ENCODE data around the gene GNB1.
A peak's percentile ranks its signal among the peaks of the same experiment; 100 is the strongest.
"Not testable (repeated sequence)": the region's sequence is repeated elsewhere in the genome, so short reads cannot be mapped to it uniquely, and the experiment has no call there.

GNB1 gene

DNA sequence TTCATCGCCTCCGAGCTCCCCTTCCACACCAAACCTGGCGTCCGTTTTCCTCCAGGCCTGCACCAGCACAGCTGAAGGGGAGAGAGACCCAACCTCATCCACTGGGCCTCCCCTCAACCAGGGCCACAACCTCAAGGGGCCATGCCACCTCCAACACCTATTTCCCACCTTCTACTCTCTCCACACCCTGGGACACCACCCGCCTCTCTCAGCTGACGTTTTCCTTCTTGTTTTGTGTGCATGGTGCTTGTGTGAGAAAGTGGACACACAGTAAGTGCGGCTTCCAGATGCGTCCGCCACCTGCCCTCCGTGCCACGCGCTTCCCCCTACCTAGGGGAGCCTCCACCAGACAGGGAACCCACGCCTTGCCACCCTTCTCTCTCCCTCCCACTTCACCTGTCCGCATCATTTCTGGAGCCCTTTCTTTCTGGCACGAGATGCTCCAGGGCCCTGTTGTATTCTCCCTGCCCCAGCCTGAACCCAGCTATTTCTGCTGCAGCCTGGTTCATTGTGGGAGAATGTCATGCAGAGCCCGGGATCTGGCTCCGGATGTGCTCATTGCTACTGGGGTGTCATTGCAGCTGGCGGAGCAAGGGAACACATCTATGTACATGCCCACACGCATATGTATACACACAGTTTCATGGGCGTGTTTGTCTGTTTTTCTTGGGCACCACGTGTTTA lies 1.3 kb upstream of the GNB1 start:
- no peaks in the 10 kb centered on the region for H3K27me3 ChIP-seq (ENCODE audit: control insufficient read depth, insufficient read depth, low read length)
- no peaks in the 10 kb centered on the region for H3K36me3 ChIP-seq (ENCODE audit: control insufficient read depth, low read depth, low read length)
- no peak overlapping the region for H3K27ac ChIP-seq (ENCODE audit: low read length)
- H3K9me3 ChIP-seq (ENCODE audit: control insufficient read depth, low read depth, low read length), result no peaks in the 10 kb centered on the region
- peaks cover 18% of the 10 kb centered on the region for H3K4me1 ChIP-seq (ENCODE audit: control insufficient read depth, low read depth, low read length)
- no peak overlapping the region for H3K9ac ChIP-seq (ENCODE audit: low read length)
- H3K4me3 ChIP-seq (ENCODE audit: low read length), result peak overlapping the region; percentile 51

DNA sequence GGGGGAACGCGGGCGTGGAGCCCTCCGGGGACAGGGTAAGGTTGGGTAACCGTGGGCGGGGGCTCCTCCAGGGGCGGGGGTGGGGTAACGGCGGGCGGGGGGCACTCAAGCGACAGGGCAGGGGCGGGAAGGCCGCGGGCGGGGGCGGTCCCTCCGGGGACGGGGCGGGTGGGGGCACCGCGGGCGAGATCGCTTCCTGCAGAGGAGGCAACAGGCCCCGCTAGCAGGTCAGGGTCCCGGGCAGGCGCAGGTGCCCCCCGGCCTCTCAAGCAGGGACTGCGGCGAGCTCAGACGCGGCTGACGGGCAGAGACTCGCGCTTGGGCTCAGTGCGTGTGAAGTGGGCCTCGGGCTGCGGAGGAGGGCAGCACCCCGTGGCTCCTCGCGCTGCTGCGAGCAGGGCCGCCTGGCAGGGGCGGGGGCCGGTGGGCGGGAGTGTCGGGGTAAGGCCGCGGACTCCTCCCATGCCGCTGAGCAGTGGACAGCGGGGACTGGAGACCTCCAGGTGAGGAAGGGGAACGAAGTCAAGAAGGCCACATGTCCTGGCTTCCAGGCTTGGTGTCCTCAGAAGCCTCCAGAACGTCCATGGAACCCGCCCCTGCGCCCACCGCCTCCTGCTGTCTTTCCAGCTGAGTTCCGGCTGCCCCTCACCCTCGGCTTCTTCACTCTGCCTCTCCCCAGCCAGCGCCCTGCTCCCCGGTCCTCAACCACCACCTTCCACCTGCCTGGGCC lies 627 bp upstream of the GNB1 start:
- Histone ChIP-seq H3K27me3 (ENCODE audit: control insufficient read depth, insufficient read depth, low read length) (no peaks in the 10 kb centered on the region), H3K4me1 (ENCODE audit: control insufficient read depth, low read depth, low read length) (peaks cover 18% of the 10 kb centered on the region), H3K36me3 (ENCODE audit: control insufficient read depth, low read depth, low read length) (no peaks in the 10 kb centered on the region), H3K9ac (ENCODE audit: low read length) (no peak overlapping the region), H3K27ac (ENCODE audit: low read length) (no peak overlapping the region), H3K4me3 (ENCODE audit: low read length) (peak overlapping the region; percentile 51), H3K9me3 (ENCODE audit: control insufficient read depth, low read depth, low read length) (no peaks in the 10 kb centered on the region)

DNA sequence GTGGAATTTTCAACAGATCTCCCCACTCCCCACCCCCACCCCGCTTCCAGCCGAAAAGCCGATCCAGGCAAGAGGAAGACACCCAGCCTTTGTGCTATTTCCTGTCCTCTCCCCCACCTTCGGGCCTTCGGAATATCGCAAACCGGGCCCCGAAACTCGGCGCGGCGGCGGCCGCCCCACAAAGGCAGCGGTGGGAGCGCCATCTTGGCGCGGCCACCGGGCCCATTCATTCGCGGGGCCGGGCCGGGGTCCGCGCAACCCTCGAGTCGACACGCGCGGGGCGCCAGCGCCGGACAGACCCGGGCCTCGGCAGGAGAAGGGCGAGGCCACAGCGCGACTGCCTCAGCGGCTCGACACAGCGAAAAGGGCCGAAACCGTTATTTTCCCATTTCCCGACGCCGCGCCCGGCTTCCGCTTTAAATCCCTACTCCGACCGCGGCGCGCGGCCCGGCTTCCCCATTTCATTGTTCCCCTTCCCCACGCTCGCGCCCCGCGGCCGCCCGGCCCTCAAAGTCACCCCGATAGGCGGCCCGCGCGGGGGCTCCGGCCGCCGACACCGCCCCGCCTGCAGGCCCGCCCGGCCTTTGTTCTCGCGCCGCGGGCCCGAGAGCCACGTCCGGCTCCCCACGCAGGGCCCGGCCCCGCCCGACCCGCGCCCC lies 911 bp downstream of the GNB1 start:
- Histone ChIP-seq H3K36me3 (ENCODE audit: control insufficient read depth, low read depth, low read length) (no peaks in the 10 kb centered on the region), H3K27ac (ENCODE audit: low read length) (peak overlapping the region; percentile 78), H3K4me1 (ENCODE audit: control insufficient read depth, low read depth, low read length) (peaks cover 14% of the 10 kb centered on the region), H3K4me3 (ENCODE audit: low read length) (peak overlapping the region; percentile 95), H3K27me3 (ENCODE audit: control insufficient read depth, insufficient read depth, low read length) (no peaks in the 10 kb centered on the region), H3K9me3 (ENCODE audit: control insufficient read depth, low read depth, low read length) (no peaks in the 10 kb centered on the region), H3K9ac (ENCODE audit: low read length) (peak overlapping the region; percentile 95)

DNA sequence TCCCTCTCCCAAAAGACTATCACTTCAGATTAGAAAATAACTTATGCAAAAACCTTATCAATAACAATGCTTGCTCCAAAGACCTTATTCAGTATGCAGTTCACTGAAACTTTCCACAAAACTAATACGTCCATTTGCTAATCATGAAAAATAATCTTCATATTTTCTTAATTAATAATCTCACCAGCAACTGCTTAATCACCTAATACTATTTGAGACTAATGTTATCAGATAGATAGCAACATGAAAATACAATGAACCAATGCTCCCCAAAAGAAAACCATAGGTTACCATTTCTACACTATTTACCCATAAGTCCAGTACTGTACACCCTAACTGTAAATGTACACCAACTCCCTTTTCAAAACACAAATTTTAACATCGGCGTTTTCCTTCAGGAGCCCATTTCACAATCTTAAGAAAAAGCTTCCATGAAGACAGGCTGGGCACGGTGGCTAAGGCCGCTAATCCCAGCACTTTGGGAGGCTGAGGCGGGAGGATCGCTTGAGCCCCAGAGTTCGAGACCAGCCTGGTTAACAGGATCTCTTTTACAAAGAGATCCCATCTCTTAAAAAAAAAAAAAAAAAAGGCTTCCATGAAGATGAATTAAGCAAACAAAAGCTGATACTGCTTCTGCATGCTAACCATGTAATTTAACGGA lies 1.7 kb downstream of the GNB1 start:
- no peaks in the 10 kb centered on the region for H3K36me3 ChIP-seq (ENCODE audit: control insufficient read depth, low read depth, low read length)
- no peaks in the 10 kb centered on the region for H3K27me3 ChIP-seq (ENCODE audit: control insufficient read depth, insufficient read depth, low read length)
- H3K4me3 ChIP-seq (ENCODE audit: low read length), result peak overlapping the region; percentile 95
- H3K27ac ChIP-seq (ENCODE audit: low read length), result peak overlapping the region; percentile 78
- H3K4me1 ChIP-seq (ENCODE audit: control insufficient read depth, low read depth, low read length), result peaks cover 9% of the 10 kb centered on the region
- H3K9ac ChIP-seq (ENCODE audit: low read length), result peak overlapping the region; percentile 95
- H3K9me3 ChIP-seq (ENCODE audit: control insufficient read depth, low read depth, low read length), result no peaks in the 10 kb centered on the region

DNA sequence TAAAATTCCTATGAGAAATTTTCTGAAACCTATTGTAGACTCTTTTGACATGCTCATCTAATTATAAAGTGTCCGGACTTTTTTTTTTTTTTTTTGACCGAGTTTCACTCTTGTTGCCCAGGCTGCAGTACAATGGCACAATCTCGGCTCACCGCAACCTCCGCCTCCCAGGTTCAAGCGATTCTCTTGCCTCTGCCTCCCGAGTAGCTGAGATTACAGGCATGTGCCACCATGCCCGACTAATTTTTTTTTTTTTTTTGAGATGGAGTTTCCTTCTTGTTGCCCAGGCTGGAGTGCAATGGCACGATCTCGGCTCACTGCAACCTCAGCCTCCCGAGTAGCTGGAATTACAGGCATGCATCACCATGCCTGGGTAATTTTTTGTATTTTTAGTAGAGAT lies 7.0 kb downstream of the GNB1 start:
- not testable (repeated sequence) for H3K27me3 ChIP-seq (ENCODE audit: control insufficient read depth, insufficient read depth, low read length); H3K36me3 ChIP-seq (ENCODE audit: control insufficient read depth, low read depth, low read length); H3K9ac ChIP-seq (ENCODE audit: low read length); H3K27ac ChIP-seq (ENCODE audit: low read length); H3K4me3 ChIP-seq (ENCODE audit: low read length); H3K9me3 ChIP-seq (ENCODE audit: control insufficient read depth, low read depth, low read length)
- H3K4me1 ChIP-seq (ENCODE audit: control insufficient read depth, low read depth, low read length), result peaks cover 16% of the 10 kb centered on the region

DNA sequence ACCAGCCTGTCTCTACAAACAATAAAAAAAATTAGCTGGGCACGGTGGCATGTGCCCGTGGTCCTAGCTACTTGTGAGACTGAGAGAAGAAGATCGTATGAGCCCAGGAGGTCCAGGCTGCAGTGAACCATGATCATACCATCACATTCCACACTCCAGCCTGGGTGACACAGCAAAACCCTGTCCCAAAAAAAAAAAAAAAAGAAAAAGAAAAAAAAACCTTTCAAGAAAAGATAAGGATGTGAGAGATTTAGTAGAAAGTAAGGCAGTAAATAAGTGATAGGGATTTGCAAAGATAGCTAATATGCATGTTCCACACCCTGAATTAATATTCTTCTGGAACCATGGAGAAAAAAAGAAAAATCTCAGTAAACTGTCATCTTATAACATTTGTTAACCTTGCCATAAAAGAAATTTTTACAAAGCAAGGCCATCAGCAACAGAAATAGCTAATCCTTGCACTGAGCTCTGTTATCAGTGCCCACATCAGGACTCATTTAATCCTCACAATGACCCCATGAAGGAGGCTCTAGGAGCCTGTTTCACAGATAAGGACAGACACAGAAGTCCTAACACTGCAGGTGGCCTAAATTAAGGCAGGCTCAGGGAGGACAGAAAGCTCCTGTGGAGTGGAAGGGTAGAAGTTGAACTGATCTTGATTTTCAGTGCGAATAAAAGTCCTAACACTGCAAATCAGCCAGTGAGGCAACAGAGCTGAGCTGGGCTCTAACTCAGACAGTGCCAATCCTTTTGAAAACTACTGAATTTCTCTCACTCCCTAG lies 7.6 kb downstream of the GNB1 start:
- no peaks in the 10 kb centered on the region for H3K36me3 ChIP-seq (ENCODE audit: control insufficient read depth, low read depth, low read length)
- H3K9ac ChIP-seq (ENCODE audit: low read length), result no peak overlapping the region
- H3K9me3 ChIP-seq (ENCODE audit: control insufficient read depth, low read depth, low read length), result no peaks in the 10 kb centered on the region
- H3K4me1 ChIP-seq (ENCODE audit: control insufficient read depth, low read depth, low read length), result peaks cover 12% of the 10 kb centered on the region
- H3K4me3 ChIP-seq (ENCODE audit: low read length), result no peak overlapping the region
- no peaks in the 10 kb centered on the region for H3K27me3 ChIP-seq (ENCODE audit: control insufficient read depth, insufficient read depth, low read length)
- peak overlapping the region; percentile 35 for H3K27ac ChIP-seq (ENCODE audit: low read length)

DNA sequence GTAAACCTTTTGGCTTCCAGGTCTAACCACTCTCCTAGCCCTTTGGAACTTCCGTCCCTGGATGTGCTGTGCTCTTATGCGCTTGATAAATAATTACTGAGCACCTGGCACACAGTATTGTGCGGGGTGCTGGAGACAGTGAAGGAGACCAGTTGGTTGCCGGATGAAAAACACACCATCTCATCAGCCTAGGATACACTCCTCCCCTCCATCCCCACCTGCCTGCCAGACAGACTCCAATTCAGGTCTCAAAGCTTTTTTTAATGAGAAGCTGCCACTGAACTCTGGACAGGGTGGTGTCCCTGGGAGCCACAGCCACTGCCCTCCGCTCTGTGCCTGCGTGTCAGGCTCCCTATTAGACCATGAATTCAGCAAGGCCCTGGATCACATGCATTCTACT lies 9.2 kb downstream of the GNB1 start:
- no peak overlapping the region for H3K27ac ChIP-seq (ENCODE audit: low read length)
- no peaks in the 10 kb centered on the region for H3K9me3 ChIP-seq (ENCODE audit: control insufficient read depth, low read depth, low read length)
- no peak overlapping the region for H3K9ac ChIP-seq (ENCODE audit: low read length)
- H3K27me3 ChIP-seq (ENCODE audit: control insufficient read depth, insufficient read depth, low read length), result no peaks in the 10 kb centered on the region
- H3K4me3 ChIP-seq (ENCODE audit: low read length), result no peak overlapping the region
- H3K4me1 ChIP-seq (ENCODE audit: control insufficient read depth, low read depth, low read length), result peaks cover 12% of the 10 kb centered on the region
- peaks cover under 1% of the 10 kb centered on the region for H3K36me3 ChIP-seq (ENCODE audit: control insufficient read depth, low read depth, low read length)

DNA sequence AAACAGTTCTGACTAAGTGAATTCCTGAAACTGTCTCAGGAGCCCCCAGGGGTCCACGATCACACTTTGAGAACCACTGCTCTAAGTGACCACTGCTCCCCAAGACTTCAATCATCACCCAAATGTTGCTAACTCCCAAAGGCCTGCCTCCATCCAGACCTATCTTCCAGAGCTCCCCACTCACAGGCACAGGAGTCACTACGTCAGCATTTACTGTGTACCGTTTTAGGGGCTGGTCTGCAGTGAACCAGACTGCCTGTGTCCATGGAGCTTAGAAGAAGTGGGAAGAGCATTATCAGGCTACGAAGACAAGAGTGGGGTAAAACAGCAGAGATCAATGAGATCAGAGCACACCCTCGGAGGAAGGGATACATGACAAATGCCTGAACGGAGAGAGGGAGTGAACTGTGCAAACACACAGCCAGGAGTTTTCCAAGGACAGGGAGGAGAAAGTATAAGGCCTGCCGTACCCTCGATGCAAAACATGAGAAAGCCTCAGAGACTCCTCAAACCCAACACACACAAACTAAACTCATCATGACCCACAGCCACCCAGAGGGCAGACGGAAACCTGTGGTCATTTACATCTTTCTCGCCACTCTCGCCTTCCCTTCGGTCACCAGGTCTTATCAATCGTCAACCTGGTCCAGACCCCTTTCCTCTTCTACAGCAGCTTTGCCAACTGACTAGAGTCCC lies 10.1 kb downstream of the GNB1 start:
- Histone ChIP-seq H3K36me3 (ENCODE audit: control insufficient read depth, low read depth, low read length) (peaks cover 11% of the 10 kb centered on the region), H3K4me3 (ENCODE audit: low read length) (no peak overlapping the region), H3K9me3 (ENCODE audit: control insufficient read depth, low read depth, low read length) (no peaks in the 10 kb centered on the region), H3K4me1 (ENCODE audit: control insufficient read depth, low read depth, low read length) (peaks cover 12% of the 10 kb centered on the region), H3K27me3 (ENCODE audit: control insufficient read depth, insufficient read depth, low read length) (no peaks in the 10 kb centered on the region), H3K9ac (ENCODE audit: low read length) (no peak overlapping the region), H3K27ac (ENCODE audit: low read length) (no peak overlapping the region)

DNA sequence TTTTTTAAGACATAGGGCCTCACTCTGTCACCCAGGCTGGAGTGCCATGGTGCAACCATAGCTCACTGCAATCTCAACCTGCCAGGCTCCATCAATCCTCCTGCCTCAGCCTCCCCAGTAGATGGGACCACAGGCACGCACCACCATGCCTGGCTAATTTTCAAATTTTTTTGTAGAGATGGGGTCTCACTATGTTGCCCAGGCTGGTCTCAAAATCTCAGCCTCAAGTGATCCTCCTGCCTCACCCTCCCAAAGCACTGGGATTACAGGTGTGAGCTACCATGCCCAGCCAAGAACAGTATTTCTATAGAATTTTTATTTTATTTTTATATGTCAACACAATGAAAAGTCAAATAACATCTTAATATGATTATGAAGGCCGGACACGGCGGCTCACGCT lies 10.9 kb downstream of the GNB1 start:
- Histone ChIP-seq H3K4me3 (ENCODE audit: low read length) (no peak overlapping the region), H3K36me3 (ENCODE audit: control insufficient read depth, low read depth, low read length) (peaks cover 17% of the 10 kb centered on the region), H3K27me3 (ENCODE audit: control insufficient read depth, insufficient read depth, low read length) (no peaks in the 10 kb centered on the region), H3K27ac (ENCODE audit: low read length) (no peak overlapping the region), H3K9me3 (ENCODE audit: control insufficient read depth, low read depth, low read length) (no peaks in the 10 kb centered on the region), H3K9ac (ENCODE audit: low read length) (no peak overlapping the region), H3K4me1 (ENCODE audit: control insufficient read depth, low read depth, low read length) (peaks cover 12% of the 10 kb centered on the region)

DNA sequence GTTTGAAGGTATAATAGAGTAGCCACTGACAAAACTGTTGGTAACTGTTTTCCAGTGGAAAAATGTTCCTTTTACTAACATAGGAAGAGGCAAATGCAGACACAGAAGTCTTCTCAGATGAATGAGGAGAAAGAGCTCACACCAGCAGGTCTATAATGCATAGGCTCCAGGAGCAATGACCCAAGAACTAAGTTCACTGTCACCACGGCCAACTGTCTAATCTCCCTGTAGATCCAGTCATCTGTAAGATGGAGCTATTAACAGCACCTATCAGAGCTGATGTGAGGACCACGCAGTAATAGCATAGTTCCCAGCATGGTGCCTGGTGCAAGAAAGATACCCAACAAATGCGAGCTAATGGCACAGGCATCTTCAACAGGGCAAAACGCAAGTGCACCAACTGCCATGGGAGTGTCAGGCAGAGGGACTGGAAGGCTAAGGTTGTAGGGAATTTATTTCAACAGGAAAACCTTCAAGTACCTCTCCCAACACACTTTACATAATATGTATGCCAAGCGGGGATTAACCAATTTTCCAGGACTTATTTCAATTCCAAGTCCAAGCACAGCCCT lies 12.9 kb downstream of the GNB1 start:
- no peaks in the 10 kb centered on the region for H3K27me3 ChIP-seq (ENCODE audit: control insufficient read depth, insufficient read depth, low read length)

More for the DNA sequence above, 12.9 kb downstream of the GNB1 start:
- Histone ChIP-seq H3K9ac (ENCODE audit: low read length) (no peak overlapping the region), H3K4me1 (ENCODE audit: control insufficient read depth, low read depth, low read length) (peaks cover 5% of the 10 kb centered on the region), H3K9me3 (ENCODE audit: control insufficient read depth, low read depth, low read length) (no peaks in the 10 kb centered on the region), H3K4me3 (ENCODE audit: low read length) (no peak overlapping the region), H3K27ac (ENCODE audit: low read length) (no peak overlapping the region), H3K36me3 (ENCODE audit: control insufficient read depth, low read depth, low read length) (peaks cover 17% of the 10 kb centered on the region)

Measured in iPS-18a (cell line).